Smooth muscle cell (in vitro differentiated cells): ENCODE data around the gene FICD. TPM values are rescaled to one million over a fixed set of nuclear protein-coding genes. Genes with fewer than 3 reads are reported as not detected.

Experiments used
- DNase-seq: peaks from one replicate; lab custom pipeline; 2025; ENCODE audit not compliant: unreplicated experiment; lab: John Stamatoyannopoulos, UW
- H2AFZ ChIP-seq: fragments of 200-600 bp; sonication (generic); 2 replicates; pipeline ENCODE4 v1.6.0; 2016; ENCODE audit warnings: antibody characterized with exemption, low read depth, mild to moderate bottlenecking
- H3F3A ChIP-seq: fragments of 200-600 bp; sonication (generic); 2 replicates; pipeline ENCODE4 v1.6.0; 2017; ENCODE audit warnings: antibody characterized with exemption, low read depth
- H3K27ac ChIP-seq: fragments of 200-600 bp; sonication (generic); 2 replicates; pipeline ENCODE4 v1.5.1; 2016; ENCODE audit warnings: low read depth, mild to moderate bottlenecking
- H3K27me3 ChIP-seq: fragments of 200-600 bp; sonication (generic); 2 replicates; pipeline ENCODE4 v1.6.1; 2016; ENCODE audit warnings: low read depth, mild to moderate bottlenecking
- H3K36me3 ChIP-seq: fragments of 200-600 bp; sonication (generic); 2 replicates; pipeline ENCODE4 v1.5.1; 2016; ENCODE audit warnings: low read depth
- H3K4me1 ChIP-seq: fragments of 200-600 bp; sonication (generic); 2 replicates; pipeline ENCODE4 v1.5.1; 2016; ENCODE audit warnings: low read depth
- H3K4me2 ChIP-seq: fragments of 200-600 bp; sonication (generic); 2 replicates; pipeline ENCODE4 v1.6.0; 2016; ENCODE audit warnings: mild to moderate bottlenecking
- H3K4me3 ChIP-seq: fragments of 200-600 bp; sonication (generic); 2 replicates; pipeline ENCODE4 v1.5.1; 2016; ENCODE audit warnings: mild to moderate bottlenecking
- H3K79me2 ChIP-seq: fragments of 200-600 bp; sonication (generic); 2 replicates; pipeline ENCODE4 v1.6.0; 2016; ENCODE audit warnings: low read depth, mild to moderate bottlenecking
- H3K9ac ChIP-seq: fragments of 200-600 bp; sonication (generic); 2 replicates; pipeline ENCODE4 v1.6.0; 2016; ENCODE audit warnings: low read depth
- H3K9me3 ChIP-seq: fragments of 200-600 bp; sonication (generic); replicated peaks from 2 replicates; pipeline ENCODE4 v1.5.1; 2016; ENCODE audit warnings: low read depth
- H4K20me1 ChIP-seq: fragments of 200-600 bp; sonication (generic); 2 replicates; pipeline ENCODE4 v1.6.0; 2016; ENCODE audit warnings: low read depth
- CTCF ChIP-seq: fragments of 200-600 bp; sonication (generic); IDR thresholded peaks from 2 replicates; pipeline ENCODE4 v1.5.1; 2017; ENCODE audit warnings: borderline replicate concordance, mild to moderate bottlenecking, antibody characterized with exemption; ENCODE audit not compliant: insufficient read depth, poor library complexity, severe bottlenecking
- WGBS: methylation state at CpG from one replicate; pipeline ENCODE4 v1.1.7; 2016; ENCODE audit warnings: low lambda C conversion rate; 5-methylcytosine and 5-hydroxymethylcytosine counted together
- polyA plus RNA-seq: library from polyadenylated mRNA; unstranded; fragments of >200 nt; fragmentation: Nextera tagmentation; extraction: Ambion mirVana; gene quantifications from 2 replicates; pipeline ENCODE4 v1.2.1, GENCODE V29; 2016
- total RNA-seq: library from RNA; depleted of rRNA; stranded (reverse); fragments of >200 nt; gene quantifications from 2 replicates; pipeline ENCODE4 v1.2.3, GENCODE V29; 2014

Gene FICD
- total and polyA plus RNA-seq, 2 experiments from 2014 or later = 6.8 to 7.5 TPM

- Histone ChIP-seq H3K27ac (no peak overlapping the region), H2AFZ (no peak overlapping the region), H3K9me3 (no peaks in the 10 kb centered on the region), H3K4me3 (no peak overlapping the region), H3K79me2 (peaks cover 34% of the 10 kb centered on the region), H3K9ac (no peak overlapping the region), H3K4me2 (no peak overlapping the region), H3K36me3 (peaks cover 29% of the 10 kb centered on the region), H3F3A (no peaks in the 10 kb centered on the region), H3K4me1 (no peaks in the 10 kb centered on the region), H4K20me1 (peaks cover 81% of the 10 kb centered on the region), H3K27me3 (no peaks in the 10 kb centered on the region)
- no peak for DNase-seq
- 96% methylated on average over 10 of the region's 10 CpGs for WGBS
- TF ChIP-seq CTCF = no peak
Observed at GRCh38 chr12:108538616-108539195, 23.6 kb downstream of the FICD start.

GRCh38 chr12:108542320-108542719, 27.2 kb downstream of the FICD start:
- no peak for DNase-seq
- no peak overlapping the region for H3K27ac ChIP-seq
- H3K27me3 ChIP-seq = no peaks in the 10 kb centered on the region
- H3K4me2 ChIP-seq = no peak overlapping the region
- H4K20me1 ChIP-seq = peaks cover 90% of the 10 kb centered on the region
- no peaks in the 10 kb centered on the region for H3F3A ChIP-seq
- no peak overlapping the region for H2AFZ ChIP-seq
- H3K36me3 ChIP-seq = peaks cover 9% of the 10 kb centered on the region
- H3K9ac ChIP-seq = no peak overlapping the region
- no peak for TF ChIP-seq CTCF
- no peaks in the 10 kb centered on the region for H3K4me1 ChIP-seq
- H3K79me2 ChIP-seq = peaks cover 37% of the 10 kb centered on the region
- no peak overlapping the region for H3K4me3 ChIP-seq
- 95% methylated on average over 4 of the region's 4 CpGs for WGBS
- H3K9me3 ChIP-seq = no peaks in the 10 kb centered on the region

- no peak for TF ChIP-seq CTCF
- no peaks in the 10 kb centered on the region for H3K4me1 ChIP-seq
- WGBS = 94% methylated on average over 3 of the region's 3 CpGs
- H3K4me2 ChIP-seq = no peak overlapping the region
- H3K79me2 ChIP-seq = peaks cover 42% of the 10 kb centered on the region
- no peaks in the 10 kb centered on the region for H3F3A ChIP-seq
- peaks cover 88% of the 10 kb centered on the region for H4K20me1 ChIP-seq
- H3K9ac ChIP-seq = no peak overlapping the region
- H3K4me3 ChIP-seq = no peak overlapping the region
- H3K36me3 ChIP-seq = no peaks in the 10 kb centered on the region
- no peaks in the 10 kb centered on the region for H3K9me3 ChIP-seq
- H2AFZ ChIP-seq = no peak overlapping the region
- DNase-seq = no peak
- no peak overlapping the region for H3K27ac ChIP-seq
- no peaks in the 10 kb centered on the region for H3K27me3 ChIP-seq
Observed at GRCh38 chr12:108543652-108544051, 28.6 kb downstream of the FICD start.

GRCh38 chr12:108547686-108548085, 32.6 kb downstream of the FICD start:
- Histone ChIP-seq H4K20me1 (peaks cover 90% of the 10 kb centered on the region), H3K9ac (no peak overlapping the region), H3K9me3 (no peaks in the 10 kb centered on the region), H3K4me3 (no peak overlapping the region), H2AFZ (no peak overlapping the region), H3K36me3 (no peaks in the 10 kb centered on the region), H3K4me2 (no peak overlapping the region), H3F3A (no peaks in the 10 kb centered on the region), H3K27ac (no peak overlapping the region), H3K79me2 (peaks cover 54% of the 10 kb centered on the region), H3K4me1 (no peaks in the 10 kb centered on the region), H3K27me3 (no peaks in the 10 kb centered on the region)
- 96% methylated on average over 9 of the region's 9 CpGs for WGBS
- DNase-seq = no peak
- no peak for TF ChIP-seq CTCF
